GM21717 (cell line): ENCODE results near the gene FYTTD1.
A peak's percentile ranks its signal among the peaks of the same experiment; 100 is the strongest.
"Not testable (repeated sequence)": the region's sequence is repeated elsewhere in the genome, so short reads cannot be mapped to it uniquely, and the experiment has no call there.

Source experiments
- ATAC-seq: cut with Tn5 transposase; IDR thresholded peaks from one replicate; pipeline ENCODE4 v1.9.1; 2021; ENCODE audit warnings: mild to moderate bottlenecking, moderate library complexity; ENCODE audit not compliant: unreplicated experiment

FYTTD1 gene, protein sequence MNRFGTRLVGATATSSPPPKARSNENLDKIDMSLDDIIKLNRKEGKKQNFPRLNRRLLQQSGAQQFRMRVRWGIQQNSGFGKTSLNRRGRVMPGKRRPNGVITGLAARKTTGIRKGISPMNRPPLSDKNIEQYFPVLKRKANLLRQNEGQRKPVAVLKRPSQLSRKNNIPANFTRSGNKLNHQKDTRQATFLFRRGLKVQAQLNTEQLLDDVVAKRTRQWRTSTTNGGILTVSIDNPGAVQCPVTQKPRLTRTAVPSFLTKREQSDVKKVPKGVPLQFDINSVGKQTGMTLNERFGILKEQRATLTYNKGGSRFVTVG

DNA sequence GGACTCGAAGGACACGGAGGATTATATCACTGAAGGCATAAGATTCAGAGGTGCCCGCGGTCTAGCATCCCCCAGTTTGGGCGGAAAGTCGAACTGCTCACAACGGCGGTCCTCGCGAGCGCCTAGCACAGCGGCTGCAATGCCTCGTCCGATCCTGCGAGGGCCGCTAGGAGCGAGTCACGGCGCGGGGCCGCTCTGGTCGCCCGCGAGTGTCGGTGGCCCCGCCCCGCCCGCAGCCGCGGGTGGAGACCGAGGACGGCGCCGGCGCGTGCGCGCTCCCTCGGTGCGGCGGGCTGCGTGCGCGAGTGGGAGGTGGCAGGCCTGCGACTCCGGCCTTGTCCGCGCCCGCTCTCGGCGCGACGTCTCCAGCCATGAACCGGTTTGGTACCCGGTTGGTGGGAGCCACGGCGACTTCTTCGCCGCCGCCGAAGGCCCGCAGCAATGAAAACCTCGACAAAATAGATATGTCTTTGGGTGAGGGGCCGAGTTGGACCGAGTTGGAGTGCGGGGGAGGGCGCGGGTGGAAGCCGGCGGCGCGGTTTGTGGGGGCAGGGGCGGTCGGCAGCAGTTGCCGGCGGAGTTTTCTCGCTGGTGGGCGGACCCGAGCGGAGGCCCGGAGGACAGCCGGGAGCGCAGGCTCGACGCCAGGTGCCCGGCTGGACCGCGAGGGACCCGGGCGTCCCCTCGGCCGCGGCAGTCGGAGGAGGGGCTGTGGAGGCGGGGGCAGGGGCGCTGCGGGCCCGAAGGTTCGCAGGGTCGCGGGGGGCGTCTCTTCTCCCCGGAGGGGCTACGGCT, at the start of gene FYTTD1:
FYTTD1 (plus strand) TSS at position 283 of the 795 bp plus-strand sequence; CDS start at position 372, 89 bp downstream.
- ATAC-seq, result peak; percentile 72

DNA sequence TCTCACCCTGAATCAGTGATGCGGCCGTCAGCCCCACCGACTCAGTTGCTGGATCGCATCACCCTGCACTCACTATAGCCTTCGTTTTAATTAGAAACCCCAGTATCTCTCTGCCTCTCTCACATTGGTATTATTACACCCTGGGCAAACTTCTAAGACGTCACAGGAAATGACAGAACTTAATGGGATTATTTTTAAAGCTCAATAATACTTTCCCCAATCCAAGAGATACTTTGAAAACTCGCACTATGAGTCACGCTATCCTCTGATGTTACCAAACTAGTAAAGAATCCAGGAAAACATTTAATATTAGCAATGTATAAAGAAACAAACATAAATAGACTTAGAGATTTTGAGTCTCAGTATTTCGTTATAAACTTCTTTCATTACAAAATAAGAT, 49.6 kb upstream of the FYTTD1 start:
- no peak for ATAC-seq

DNA sequence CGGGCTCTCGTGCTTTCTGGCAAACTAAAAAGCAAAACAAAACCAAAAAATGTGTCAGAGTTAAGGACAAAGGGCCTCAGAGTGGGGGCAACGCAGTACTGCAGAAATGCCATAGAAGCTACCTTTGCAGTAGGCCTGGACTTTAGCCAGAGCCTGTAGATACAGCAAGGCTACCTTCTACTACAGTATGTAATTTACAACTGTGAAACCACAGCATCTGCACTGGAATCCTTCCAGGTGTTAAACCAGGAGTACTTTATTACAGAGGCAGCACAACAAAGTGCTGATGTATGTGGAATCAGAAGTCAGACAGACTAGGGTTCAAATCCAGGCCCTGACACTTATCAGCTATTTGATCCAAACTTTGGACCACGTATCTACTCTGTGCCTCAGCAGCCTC, 47.8 kb upstream of the FYTTD1 start:
- no peak for ATAC-seq

DNA sequence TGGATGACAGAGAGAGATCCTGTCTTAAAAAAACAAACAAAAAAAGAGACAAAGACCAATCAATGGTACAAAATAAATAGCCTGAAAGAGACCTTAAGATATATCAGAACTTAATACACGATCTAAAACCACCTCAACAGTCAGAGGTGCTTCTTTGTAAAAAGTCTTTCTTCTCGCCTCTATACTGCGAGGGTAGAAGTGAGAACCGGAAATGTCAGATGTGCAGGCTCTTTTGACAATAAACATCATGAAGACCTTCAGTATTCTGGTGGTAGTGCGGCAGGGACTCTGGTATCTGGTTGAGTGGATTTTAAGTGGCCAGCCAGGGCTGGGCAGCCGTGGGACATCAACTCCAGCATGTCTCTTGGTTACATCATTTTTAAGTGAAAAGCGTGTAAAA, 43.0 kb upstream of the FYTTD1 start:
- no peak for ATAC-seq

DNA sequence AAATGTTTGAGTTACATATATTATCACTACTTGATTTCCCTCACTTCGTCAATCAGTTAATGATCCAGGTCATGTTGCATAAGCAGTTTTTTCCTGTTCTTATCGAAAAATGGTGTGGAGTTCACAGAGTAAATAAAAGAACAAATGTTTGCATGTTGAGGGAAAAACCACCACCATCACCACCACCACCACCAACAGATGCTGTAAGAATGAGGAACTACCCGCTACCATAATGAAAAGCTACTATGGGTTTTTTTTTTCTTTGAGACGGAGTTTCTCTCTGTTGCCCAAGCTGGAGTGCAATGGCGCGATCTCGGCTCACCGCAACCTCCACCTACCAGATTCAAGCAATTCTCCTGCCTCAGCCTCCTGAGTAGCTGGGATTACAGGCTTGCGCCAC, 40.5 kb upstream of the FYTTD1 start:
- ATAC-seq, result no peak

DNA sequence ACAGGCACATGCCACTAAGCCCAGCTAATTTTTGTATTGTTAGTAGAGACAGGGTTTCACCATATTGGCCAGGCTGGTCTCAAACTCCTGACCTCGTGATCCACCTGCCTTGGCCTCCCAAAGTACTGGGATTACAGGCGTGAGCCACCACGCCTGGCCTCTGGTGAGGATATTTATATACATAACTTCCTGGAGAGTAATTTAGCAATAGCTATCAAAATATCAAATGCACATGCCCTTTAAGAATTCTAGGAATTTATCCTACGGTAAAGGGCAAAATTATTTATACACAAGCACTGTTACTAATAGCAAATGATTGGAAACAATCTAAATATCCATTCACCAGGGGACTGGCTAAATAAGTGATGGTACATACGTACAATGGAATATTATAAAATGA, 38.7 kb upstream of the FYTTD1 start:
- ATAC-seq, result not testable (repeated sequence)

DNA sequence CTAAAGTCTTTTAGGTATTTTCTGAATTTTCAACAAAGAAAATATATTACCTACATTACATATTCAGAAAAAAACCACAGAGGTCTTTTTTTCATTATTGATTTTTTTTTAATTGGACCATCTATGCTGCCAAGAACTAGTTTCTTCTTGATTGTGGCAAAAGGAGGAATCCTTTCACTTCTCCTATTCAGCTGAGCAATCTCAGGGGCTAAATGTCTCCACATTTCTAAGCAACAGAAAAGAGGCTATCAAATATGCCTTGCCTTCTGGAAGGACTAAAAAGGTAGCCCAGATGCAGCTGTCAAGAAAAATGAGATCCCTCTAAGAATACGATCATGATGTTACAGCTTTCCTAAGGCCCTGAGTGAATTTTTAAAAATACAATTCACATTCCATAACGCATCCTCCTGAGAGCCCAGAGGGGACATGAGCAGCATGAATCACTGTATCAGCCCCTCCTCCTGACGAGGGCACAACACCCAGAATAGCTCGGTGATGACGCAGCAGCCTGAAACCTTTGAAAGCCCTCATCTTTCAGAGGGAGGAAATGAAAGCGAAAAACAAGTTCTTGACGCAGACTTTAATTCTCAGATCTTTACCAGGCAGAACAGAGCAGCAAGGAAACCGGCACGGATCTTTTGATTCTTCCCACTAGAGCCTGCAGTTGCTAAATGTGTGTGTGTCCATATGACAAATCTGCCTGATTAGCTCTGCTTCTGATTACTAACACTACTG, 37.5 kb upstream of the FYTTD1 start:
- peak; percentile 91 for ATAC-seq

DNA sequence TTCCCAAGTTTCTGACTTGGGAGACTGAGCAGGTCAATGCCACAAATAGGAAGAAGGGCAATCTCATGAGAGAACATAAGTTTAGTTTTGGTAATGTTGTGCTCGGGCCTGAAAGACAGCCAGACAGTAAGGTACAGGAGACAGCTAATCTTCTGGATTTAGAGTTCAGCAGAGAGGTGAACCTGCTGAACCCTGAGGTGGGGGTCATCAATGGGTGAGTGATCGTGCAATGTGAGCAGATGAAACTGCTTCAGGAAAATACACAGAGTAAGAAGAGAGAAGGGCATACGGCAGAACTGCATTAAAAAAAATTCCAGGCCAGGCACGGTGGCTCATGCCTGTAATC, 36.2 kb upstream of the FYTTD1 start:
- ATAC-seq, result no peak

DNA sequence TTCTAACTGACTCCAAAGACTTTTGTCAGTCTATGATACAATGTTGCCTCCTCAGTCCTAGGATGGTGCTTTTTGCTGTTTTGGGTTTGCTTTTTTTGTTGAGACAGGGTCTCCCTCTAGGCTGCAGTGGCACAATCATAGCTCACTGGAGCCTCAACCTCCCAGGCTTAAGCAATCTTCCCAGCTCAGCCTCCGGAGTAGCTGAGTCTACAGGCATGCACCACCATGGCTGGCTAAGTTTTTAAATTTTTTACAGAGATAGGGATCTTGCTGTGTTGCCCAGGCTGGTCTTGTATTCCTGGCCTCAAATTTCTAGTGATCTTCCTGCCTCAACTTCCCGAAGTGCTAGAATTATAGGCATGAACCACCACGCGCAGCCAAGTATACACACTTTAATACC, 35.4 kb upstream of the FYTTD1 start:
- ATAC-seq, result no peak

DNA sequence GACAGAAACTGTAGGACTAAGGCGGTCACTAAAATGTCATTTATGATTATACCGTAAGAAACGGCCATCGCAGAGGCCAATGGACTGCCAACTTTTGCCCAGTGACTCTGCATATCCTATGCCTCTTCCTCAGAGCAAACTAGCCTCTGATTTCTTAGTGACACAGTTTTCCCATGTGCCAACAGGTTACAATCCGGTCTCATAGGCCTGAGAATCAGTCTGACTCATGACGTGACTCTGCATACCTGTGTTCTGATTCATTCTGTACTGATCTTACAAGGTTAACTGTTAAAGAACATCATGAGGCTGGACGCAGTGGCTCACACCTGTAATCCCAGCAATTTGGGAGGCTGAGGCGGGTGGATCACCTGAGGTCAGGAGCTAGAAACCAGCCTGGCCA, 30.8 kb upstream of the FYTTD1 start:
- ATAC-seq, result no peak

DNA sequence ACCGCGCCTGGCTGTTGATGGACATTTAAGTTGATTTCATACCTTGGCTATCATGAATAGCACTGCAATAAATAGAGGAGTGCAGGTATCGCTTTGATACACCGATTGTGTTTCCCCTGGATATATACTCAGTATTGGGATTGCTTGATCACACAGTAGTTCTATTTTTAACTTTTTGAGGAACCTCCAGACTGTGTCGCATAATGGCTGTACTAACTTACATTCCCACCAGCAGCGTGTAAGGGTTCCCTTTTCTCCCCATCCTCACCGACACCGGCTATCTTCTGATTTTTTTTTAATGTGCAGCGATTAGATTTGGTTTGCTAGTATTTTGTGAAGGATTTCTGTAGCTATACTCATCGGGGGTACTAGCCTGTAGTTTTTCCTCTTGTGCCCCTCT, 29.0 kb upstream of the FYTTD1 start:
- no peak for ATAC-seq

DNA sequence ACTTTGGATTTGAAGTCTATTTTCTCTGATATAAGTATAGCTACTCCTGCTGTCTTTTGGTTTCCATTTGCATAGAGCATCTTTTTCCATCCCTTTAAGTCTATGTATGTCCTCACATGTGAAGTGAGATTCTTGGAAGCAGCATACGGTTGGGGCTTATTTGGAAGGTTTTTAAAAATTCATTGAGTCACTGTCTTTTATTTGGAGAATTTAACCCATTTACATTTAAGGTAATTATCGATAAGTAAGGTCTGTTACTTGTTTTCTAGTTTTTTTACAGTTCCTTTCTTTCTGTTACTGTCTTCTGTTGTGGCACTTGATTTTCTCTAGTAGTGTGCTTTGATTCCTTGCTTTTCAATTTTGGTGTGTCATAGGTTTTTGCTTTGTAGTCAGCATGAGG, 26.9 kb upstream of the FYTTD1 start:
- ATAC-seq, result no peak

DNA sequence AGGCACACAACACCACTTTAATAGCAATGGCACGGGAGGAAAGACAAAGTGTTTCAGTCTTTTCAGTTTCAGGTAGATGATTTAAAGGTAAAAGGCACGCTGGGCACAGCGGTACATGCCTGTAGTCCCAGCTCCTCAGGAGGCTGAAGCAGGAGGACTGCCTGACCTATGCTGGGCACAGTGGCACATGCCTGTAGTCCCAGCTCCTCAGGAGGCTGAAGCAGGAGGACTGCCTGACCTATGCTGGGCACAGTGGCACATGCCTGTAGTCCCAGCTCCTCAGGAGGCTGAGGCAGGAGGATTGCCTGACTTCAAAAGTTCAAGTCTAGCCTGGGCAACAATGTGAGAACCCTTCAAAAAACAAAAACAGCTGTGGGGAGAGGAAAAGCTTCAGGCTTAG, 21.8 kb upstream of the FYTTD1 start:
- not testable (repeated sequence) for ATAC-seq

DNA sequence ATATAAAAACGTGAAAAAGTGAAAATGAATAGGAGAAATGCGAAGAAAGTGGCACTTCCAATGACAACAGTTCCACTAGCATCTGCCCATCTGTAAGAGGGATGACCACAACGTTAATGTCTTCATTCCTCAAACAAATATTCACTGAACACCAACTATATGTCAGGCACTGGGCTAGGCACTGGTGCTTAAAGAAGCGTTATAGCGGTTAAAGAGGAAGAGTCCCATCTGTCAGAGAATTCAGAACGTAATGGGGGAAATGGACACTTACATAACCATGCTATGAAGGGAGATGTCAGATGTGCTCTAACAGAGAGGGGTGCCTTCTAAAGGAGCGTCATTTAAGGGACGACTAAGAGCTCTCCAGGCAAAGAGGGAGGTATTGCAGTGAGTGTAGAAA, 21.2 kb upstream of the FYTTD1 start:
- ATAC-seq, result no peak

DNA sequence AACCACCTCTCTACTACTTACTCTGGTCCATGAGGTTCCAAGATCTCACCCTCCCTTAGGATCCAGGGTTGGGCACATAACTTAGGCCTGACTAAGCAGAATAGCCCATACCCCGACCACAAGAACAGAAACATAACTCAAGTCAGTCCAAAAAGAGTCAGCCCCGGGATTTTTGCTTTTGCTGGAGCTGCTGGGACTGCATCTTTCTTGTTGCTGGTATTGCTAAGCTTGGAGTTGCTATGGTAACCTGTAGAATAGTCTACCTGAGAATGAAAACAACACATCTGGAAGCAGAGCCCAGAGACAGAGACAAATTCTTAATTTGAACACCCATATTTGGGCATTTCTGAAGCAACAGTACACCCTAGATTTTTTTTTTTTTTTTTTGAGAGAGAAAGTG, 19.5 kb upstream of the FYTTD1 start:
- no peak for ATAC-seq

DNA sequence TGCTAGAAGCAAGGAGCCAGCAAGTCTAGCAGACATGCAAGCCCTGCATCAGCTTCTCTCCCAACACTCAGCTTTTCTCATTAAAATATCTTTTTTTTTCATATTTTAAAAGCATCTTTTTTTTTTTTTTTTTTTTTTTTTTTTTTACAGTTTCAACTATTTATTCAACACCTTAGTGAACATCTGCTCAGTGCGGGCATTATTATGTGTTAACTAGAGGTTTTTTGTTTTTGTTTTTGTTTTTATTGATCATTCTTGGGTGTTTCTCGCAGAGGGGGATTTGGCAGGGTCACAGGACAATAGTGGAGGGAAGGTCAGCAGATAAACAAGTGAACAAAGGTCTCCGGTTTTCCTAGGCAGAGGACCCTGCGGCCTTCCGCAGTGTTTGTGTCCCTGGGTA, 18.9 kb upstream of the FYTTD1 start:
- not testable (repeated sequence) for ATAC-seq

DNA sequence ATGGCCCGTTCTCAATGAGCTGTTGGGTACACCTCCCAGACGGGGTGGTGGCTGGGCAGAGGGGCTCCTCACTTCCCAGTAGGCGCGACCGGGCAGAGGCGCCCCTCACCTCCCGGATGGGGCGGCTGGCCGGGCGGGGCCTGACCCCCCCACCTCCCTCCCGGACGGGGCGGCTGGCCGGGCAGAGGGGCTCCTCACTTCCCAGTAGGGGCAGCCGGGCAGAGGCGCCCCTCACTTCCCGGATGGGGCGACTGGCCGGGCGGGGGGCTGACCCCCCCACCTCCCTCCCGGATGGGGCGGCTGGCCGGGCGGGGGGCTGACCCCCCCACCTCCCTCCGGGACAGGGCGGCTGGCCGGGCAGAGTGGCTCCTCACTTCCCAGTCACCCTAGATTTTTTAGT, 18.2 kb upstream of the FYTTD1 start:
- not testable (repeated sequence) for ATAC-seq

DNA sequence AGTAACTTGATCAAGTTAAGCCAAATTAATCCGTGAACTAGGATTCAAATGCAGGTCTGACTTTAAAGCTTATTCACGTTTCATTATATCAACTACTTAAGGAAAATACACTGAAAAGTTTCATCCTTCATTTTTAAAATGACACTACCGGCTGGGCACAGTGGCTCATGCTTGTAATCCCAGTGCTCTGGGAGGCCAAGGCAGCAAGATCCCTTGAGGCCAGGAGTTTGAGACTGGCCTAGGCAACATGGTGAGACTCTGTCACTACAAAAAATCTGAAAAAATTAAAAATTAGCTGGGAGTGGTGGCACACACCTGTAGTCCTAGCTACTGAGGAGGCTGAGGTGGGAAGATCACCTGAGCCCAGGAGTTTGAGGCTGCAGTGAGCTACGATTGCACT, 16.6 kb upstream of the FYTTD1 start:
- ATAC-seq, result no peak

DNA sequence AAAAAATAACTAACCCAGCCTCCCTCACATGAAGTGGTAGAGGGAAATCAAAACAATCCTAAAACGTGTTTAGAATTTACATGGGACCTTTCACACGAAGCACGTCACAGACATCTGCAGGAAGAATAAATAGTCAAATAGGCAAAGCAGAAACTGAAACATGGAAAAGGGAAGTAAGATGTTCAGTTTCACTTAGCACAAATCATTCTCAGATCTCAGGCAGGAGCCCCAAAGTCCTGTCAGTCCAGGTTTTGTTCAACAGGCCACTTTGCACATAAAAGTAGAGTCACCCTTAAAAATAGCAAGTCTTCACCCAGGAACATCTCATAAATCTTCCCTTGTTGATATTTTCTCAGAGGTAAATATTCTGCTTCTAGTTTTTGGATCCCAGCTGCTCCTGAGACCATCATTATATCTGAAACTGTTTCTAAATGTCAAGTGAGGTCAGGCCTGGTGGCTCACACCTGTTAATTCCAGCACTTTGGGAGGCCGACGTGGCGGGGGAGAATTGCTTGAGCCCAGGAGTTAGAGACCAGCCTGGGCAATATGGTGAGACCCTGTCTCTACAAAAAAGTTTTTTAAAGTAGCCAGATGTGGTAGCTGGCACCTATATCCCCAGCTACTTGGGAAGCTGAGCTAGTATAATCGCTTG, 14.9 kb upstream of the FYTTD1 start:
- ATAC-seq, result peak; percentile 37

DNA sequence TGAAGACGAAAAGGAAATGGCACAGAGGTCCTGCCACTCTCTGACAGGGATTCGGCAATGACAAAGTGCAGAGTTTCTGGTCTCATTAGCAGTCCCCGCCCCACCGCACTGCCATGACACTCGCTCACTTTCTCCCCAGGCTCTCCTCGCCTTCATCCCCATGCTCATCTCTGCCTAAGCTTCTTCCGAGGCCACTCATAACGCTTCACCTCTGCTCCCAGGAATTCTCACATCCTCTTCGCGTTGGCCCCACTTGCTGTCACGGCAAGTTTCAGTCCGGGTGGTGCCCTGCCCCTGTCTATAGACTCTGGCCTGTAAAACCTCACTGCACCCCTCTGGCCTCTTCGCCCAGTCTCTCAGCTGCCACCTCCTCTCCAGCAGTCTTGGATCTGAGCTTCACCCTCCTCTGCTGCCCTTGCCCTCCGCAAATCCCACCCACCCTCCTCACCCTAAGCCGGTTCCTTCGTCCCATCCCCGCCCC, 13.6 kb upstream of the FYTTD1 start:
- ATAC-seq, result peak; percentile 31
